Measurements from ENCODE around the gene S100A8. TPM values are rescaled to one million over a fixed set of nuclear protein-coding genes. Genes with fewer than 3 reads are reported as not detected.

S100A8 gene
- not detected in 2 replicates for total RNA-seq (2014; rRNA removed; shearing (Covaris generic))

DNA sequence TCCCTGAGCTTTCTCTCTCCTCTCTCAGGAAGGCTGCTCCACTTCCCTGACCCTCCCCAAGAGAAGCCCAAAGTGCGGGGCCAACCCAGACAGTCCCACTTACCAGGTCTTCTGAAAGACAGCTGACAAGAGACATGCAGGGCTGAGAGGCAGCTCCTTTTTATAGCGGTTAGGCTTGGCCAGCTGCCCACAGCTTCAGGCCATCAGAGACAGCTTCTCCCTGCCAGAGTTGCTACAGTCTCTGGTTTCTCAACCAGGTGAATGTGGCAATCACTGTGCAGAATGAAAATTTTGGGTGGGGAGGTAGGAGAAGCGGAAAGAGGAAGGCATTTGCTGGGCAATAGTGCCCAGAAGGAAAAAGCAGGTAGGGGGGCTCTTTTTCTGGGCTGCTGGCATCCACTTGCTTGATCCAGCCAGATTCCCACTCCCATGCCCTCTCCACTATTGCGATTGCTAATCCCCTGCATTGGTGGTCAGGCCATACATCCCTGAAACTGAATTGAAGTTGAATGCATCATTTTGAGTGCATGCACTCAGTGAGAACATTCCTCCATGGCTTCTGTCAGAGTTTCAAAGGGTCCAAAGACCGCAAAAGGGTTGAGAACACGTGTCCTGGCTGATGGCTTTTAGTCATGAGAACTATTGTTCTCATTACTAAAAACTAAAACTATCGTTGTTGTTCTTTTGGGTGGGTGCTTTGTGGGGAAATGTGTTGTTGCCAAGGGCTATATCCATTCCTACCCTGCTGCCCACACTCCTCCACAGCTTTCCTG lies at the start of gene S100A8:
Gene S100A8, minus strand, starts transcription at position 136 of the 773 bp plus-strand sequence. CDS start 538 bp downstream, outside the sequence.
- no peak within 1 kb of the TSS for H3K4me3 ChIP-seq (ENCODE audit: insufficient read depth, low read depth, low read length)
- H3K27me3 ChIP-seq (ENCODE audit: control insufficient read depth, insufficient read depth, low read length) = no peaks in the 10 kb centered on the region
- no peaks in the 10 kb centered on the region for H3K36me3 ChIP-seq (replicated peaks; ENCODE audit: control insufficient read depth, insufficient read depth, low read length)
- no peak for DNase-seq

- Histone ChIP-seq H3K27me3 (ENCODE audit: control insufficient read depth, insufficient read depth, low read length) (no peaks in the 10 kb centered on the region), H3K36me3 (replicated peaks; ENCODE audit: control insufficient read depth, insufficient read depth, low read length) (no peaks in the 10 kb centered on the region), H3K4me3 (ENCODE audit: insufficient read depth, low read depth, low read length) (no peak overlapping the region)
- no peak for DNase-seq
Measured at GRCh38 chr1:153439273-153439672, 48.4 kb upstream of the S100A8 start.

DNA sequence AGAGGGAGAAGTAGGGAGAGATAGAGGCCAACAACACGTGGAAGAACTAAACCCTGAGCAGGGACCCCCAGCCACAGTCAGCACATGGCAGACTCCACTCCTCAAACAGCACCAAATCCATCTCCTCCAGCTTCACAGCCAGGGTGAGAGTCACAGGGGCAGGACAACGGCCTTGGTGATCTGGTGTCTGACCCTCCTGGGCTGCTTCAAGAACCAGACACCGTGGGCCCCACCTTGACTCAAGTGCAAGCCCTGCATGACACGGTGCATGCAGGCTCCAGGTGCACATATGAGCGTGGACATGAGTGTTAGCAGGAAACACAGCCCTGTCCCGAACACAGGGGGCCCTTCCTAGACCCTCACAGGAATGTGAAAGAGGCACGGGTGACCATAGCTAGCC lies 47.7 kb upstream of the S100A8 start:
- Histone ChIP-seq H3K4me3 (ENCODE audit: insufficient read depth, low read depth, low read length) (no peak overlapping the region), H3K27me3 (ENCODE audit: control insufficient read depth, insufficient read depth, low read length) (no peaks in the 10 kb centered on the region), H3K36me3 (replicated peaks; ENCODE audit: control insufficient read depth, insufficient read depth, low read length) (no peaks in the 10 kb centered on the region)
- DNase-seq = no peak

- H3K36me3 ChIP-seq (replicated peaks; ENCODE audit: control insufficient read depth, insufficient read depth, low read length) = no peaks in the 10 kb centered on the region
- no peaks in the 10 kb centered on the region for H3K27me3 ChIP-seq (ENCODE audit: control insufficient read depth, insufficient read depth, low read length)
- no peak for DNase-seq
- H3K4me3 ChIP-seq (ENCODE audit: insufficient read depth, low read depth, low read length) = no peak overlapping the region
Measured at GRCh38 chr1:153437236-153437635, 46.4 kb upstream of the S100A8 start.

- Histone ChIP-seq H3K36me3 (replicated peaks; ENCODE audit: control insufficient read depth, insufficient read depth, low read length) (no peaks in the 10 kb centered on the region), H3K4me3 (ENCODE audit: insufficient read depth, low read depth, low read length) (no peak overlapping the region), H3K27me3 (ENCODE audit: control insufficient read depth, insufficient read depth, low read length) (no peaks in the 10 kb centered on the region)
- no peak for DNase-seq
Measured at GRCh38 chr1:153434746-153435455, 44.0 kb upstream of the S100A8 start.

DNA sequence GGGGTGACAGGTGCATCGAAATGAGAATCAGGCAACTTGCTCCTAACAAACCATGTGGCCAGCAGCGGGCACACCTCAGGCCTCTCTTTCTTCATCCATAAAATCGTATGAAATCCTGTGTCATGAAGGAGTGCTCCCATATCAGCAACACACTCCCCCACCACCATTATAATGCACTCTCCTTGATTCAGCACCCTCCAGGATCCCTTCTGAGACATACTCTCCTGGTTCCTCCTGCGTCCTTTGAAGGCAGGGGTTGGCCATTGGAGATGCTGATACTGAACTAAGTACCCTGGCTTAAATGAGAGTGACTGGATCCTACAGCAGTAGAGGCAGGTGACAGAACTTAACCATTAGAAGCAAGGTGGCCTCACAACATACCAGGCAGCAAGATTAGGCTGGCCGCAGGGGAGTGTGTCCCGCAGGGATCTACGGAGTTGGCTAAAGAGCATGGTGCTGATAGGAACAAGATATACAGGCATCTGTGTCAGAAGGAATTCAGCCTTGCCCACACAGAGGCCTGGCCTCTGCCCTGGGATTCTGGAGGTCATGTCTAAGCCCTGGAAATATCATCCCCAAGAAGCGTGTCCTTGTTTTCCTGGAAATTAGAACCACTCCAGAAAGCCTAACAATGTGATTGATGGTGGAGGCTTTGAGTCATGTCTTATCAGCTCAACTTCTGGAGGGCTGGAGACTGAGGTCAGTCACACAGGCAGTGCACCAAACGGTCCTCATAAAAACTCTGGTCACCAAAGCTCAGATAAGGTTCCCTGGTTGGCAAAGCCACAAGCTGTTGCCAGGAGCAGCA lies 42.2 kb upstream of the S100A8 start:
- no peak overlapping the region for H3K4me3 ChIP-seq (ENCODE audit: insufficient read depth, low read depth, low read length)
- H3K27me3 ChIP-seq (ENCODE audit: control insufficient read depth, insufficient read depth, low read length) = no peaks in the 10 kb centered on the region
- no peak for DNase-seq
- no peaks in the 10 kb centered on the region for H3K36me3 ChIP-seq (replicated peaks; ENCODE audit: control insufficient read depth, insufficient read depth, low read length)

DNA sequence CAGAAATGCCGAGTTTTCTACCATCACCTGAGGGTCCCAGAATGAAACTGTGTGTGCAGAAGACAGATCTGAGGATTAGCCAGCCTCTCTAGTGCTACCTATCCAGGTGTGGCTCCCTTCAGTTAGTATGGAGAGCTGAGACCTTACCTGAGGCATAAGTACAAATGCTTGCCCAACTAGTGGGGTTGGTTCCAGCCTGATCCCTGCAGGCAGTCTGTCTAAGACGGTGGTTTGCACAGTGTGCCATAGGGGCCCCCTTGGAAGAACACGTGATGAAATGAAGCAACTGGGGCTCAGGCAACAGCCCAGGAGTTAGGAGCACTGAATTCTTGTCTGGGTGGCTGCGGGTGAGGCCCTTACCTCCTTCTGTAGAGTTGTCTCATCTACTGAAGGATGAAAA lies 41.1 kb upstream of the S100A8 start:
- DNase-seq = no peak
- no peaks in the 10 kb centered on the region for H3K27me3 ChIP-seq (ENCODE audit: control insufficient read depth, insufficient read depth, low read length)
- H3K36me3 ChIP-seq (replicated peaks; ENCODE audit: control insufficient read depth, insufficient read depth, low read length) = no peaks in the 10 kb centered on the region
- no peak overlapping the region for H3K4me3 ChIP-seq (ENCODE audit: insufficient read depth, low read depth, low read length)

DNA sequence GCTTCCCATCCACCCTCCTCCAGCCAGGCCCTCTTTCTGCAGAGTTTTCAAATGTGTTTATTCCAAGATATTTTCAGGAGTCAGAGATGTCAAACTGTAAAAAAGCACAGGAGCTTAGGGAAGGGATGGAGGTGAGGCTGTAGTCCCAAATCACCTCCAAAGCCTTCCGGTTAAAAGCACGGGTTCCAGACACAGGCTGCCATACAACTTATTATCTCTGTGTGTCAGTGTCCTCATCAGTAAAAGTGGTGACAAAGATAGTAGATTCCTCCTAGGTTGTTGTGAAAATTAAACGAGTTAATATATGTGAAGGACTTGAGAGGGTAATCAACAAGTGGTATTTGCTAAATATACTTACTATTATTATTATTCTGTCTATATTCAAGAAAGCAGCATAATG lies 40.6 kb upstream of the S100A8 start:
- no peaks in the 10 kb centered on the region for H3K36me3 ChIP-seq (replicated peaks; ENCODE audit: control insufficient read depth, insufficient read depth, low read length)
- H3K4me3 ChIP-seq (ENCODE audit: insufficient read depth, low read depth, low read length) = no peak overlapping the region
- DNase-seq = no peak
- no peaks in the 10 kb centered on the region for H3K27me3 ChIP-seq (ENCODE audit: control insufficient read depth, insufficient read depth, low read length)

GRCh38 chr1:153431002-153431401 lies 40.1 kb upstream of the S100A8 start:
- Histone ChIP-seq H3K36me3 (replicated peaks; ENCODE audit: control insufficient read depth, insufficient read depth, low read length) (no peaks in the 10 kb centered on the region), H3K4me3 (ENCODE audit: insufficient read depth, low read depth, low read length) (no peak overlapping the region), H3K27me3 (ENCODE audit: control insufficient read depth, insufficient read depth, low read length) (no peaks in the 10 kb centered on the region)
- DNase-seq = no peak

DNA sequence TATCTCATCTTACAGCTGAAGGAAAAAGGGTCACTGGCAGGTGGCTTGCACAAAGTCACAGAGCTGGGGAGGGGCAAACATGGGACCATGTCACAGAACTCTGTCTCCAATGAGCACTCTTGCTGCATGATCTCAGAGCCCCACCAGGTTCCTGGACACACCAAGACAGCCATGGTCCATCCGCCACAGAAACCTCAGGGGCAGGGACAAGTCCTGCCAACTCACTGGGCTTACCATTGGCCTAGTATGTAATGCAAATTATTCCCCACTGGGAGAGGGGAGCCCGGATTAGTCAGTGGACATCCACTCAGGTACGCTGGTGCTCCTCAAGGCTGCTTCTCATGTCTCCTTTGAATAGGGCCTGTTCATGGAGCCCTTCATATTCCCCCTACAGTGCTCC lies 39.7 kb upstream of the S100A8 start:
- no peaks in the 10 kb centered on the region for H3K27me3 ChIP-seq (ENCODE audit: control insufficient read depth, insufficient read depth, low read length)
- no peak for DNase-seq
- H3K4me3 ChIP-seq (ENCODE audit: insufficient read depth, low read depth, low read length) = no peak overlapping the region
- H3K36me3 ChIP-seq (replicated peaks; ENCODE audit: control insufficient read depth, insufficient read depth, low read length) = no peaks in the 10 kb centered on the region

DNA sequence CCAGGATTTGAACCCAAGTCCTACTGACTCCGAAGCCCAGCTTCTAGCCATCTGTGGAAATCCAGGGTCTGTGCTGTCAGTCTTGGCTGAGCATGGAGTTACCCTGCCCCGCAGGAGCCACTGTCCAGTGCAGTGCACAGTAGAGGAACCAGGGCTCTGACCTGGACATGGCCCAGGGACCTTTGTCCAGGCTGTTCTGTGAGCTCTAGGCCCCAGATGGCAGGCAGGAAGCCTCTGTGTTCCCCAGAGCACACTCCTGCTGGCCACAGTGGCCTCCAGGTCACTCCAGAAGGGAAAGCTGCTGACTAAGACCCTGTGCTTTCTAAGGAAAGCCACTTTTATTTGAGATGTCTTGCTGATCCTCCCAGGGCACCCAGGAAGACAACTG lies 39.3 kb upstream of the S100A8 start:
- DNase-seq = no peak

DNA sequence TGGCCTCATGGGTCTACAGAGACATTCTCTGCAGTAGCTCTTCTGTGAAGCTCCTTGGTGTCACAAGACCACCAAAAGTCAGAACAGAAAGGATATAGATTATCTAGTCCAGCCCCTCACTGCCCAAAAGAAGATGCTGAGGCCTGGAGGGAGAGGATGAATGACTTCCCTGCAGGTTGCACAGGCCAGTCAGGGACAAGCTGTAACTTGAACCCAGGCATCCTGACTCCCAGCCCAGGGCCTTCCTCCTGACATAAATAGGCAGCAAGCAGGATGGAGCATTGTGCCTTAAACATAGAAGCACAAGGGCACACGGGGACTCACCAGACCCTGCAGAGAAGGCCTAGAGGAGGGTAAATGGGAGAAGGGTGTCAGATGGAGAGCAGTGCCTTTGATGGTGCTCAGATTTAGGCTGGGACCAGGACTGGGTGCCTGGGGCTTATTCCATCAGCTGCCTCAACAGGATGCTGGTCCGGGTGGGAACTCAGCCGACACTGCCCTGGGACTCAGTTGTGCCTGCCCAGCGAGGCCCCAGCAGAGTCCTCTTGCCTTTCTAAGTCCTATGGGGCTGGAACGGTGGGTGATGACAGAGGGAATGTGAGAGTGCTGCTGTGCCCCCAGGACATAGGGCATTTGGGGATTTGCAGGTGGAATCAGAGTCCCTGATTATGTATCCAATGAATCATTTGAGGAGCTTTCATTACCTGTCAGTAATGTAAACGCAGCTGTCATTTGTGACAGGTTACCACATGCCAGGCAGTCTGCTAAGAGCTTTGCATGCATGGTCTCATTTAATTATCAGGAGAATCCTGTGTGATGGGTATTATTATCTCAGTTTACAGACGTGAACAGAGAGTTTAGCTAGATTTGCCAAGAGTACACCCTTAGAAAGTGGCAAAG lies 38.6 kb upstream of the S100A8 start:
- DNase-seq = no peak
- Histone ChIP-seq H3K4me3 (ENCODE audit: insufficient read depth, low read depth, low read length) (no peak overlapping the region), H3K36me3 (replicated peaks; ENCODE audit: control insufficient read depth, insufficient read depth, low read length) (no peaks in the 10 kb centered on the region), H3K27me3 (ENCODE audit: control insufficient read depth, insufficient read depth, low read length) (no peaks in the 10 kb centered on the region)

More for the DNA sequence above, 39.3 kb upstream of the S100A8 start:
- H3K36me3 ChIP-seq (replicated peaks; ENCODE audit: control insufficient read depth, insufficient read depth, low read length) = no peaks in the 10 kb centered on the region
- no peak overlapping the region for H3K4me3 ChIP-seq (ENCODE audit: insufficient read depth, low read depth, low read length)
- H3K27me3 ChIP-seq (ENCODE audit: control insufficient read depth, insufficient read depth, low read length) = no peaks in the 10 kb centered on the region

GRCh38 chr1:153428791-153429190 lies 37.9 kb upstream of the S100A8 start:
- no peaks in the 10 kb centered on the region for H3K27me3 ChIP-seq (ENCODE audit: control insufficient read depth, insufficient read depth, low read length)
- DNase-seq = peak; percentile 67
- no peak overlapping the region for H3K4me3 ChIP-seq (ENCODE audit: insufficient read depth, low read depth, low read length)
- no peaks in the 10 kb centered on the region for H3K36me3 ChIP-seq (replicated peaks; ENCODE audit: control insufficient read depth, insufficient read depth, low read length)

DNA sequence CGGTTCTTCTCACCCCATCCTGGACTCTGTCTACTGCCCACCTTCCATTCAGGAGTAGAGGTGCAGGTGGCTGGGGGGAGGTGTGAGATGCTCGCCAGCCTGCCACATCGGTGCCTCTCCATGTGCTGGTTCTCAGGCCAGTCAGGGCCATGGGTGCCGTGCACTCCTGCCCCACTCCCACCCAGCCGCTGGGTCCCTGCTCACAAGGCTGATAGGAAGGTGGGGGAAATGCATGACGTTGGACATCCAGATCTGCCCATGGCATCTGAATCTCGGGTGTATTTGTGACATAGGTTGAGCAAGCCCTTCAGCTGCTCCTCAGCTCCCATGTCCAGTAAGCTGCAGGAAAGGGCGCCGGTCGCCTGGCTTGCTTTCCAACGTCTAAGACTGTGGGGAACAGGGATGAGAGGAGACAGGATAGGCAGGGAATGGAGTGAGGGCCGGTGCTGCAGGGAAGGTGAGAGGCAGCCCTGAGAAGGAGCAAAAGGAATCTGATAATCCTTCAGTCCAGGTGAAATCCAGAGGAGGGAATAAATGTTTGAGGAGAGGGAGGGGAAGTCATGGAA lies 37.3 kb upstream of the S100A8 start:
- Histone ChIP-seq H3K27me3 (ENCODE audit: control insufficient read depth, insufficient read depth, low read length) (no peaks in the 10 kb centered on the region), H3K4me3 (ENCODE audit: insufficient read depth, low read depth, low read length) (no peak overlapping the region), H3K36me3 (replicated peaks; ENCODE audit: control insufficient read depth, insufficient read depth, low read length) (no peaks in the 10 kb centered on the region)
- DNase-seq = no peak
